Esophagus muscularis mucosa (tissue), 4 donors: ENCODE results near the gene C1QTNF5. TPM values are rescaled to one million over a fixed set of nuclear protein-coding genes. Genes with fewer than 3 reads are reported as not detected.
A peak's percentile ranks its signal among the peaks of the same experiment; 100 is the strongest.
"Not testable (repeated sequence)": the region's sequence is repeated elsewhere in the genome, so short reads cannot be mapped to it uniquely, and the experiment has no call there.

Source experiments
- DNase-seq: peaks from one replicate; pipeline ENCODE4 v3.0.0-alpha.2; 2017; ENCODE audit errors: extremely low spot score
- H3K27ac ChIP-seq, 4 donors: fragments of 200-600 bp; sonication (generic); replicated peaks in 1 of 4; 1 replicate in 3 of 4; 2 replicates in 1 of 4; pipeline ENCODE4 v1.5.1; 2016 to 2019; ENCODE audit warnings: mild to moderate bottlenecking in 1 of 4
- H3K27me3 ChIP-seq, 4 donors: fragments of 200-600 bp; sonication (generic); one replicate each; pipeline versions ENCODE4 v1.5.1 to v1.6.0; 2016 to 2019
- H3K36me3 ChIP-seq, 4 donors: fragments of 200-600 bp; sonication (generic); one replicate each; pipeline ENCODE4 v1.5.1; 2016 to 2019
- H3K4me1 ChIP-seq, 4 donors: fragments of 200-600 bp; sonication (generic); one replicate each; pipeline ENCODE4 v1.5.1; 2016 to 2019
- H3K4me3 ChIP-seq, 4 donors: fragments of 200-600 bp; sonication (generic); 1 replicate in 2 of 4; 2 replicates in 2 of 4; pipeline ENCODE4 v1.5.1; 2016 to 2019; ENCODE audit warnings: mild to moderate bottlenecking in 4 of 4, moderate library complexity in 1 of 4
- H3K9me3 ChIP-seq, 4 donors: fragments of 200-600 bp; sonication (generic); 1 replicate in 3 of 4; 2 replicates in 1 of 4; pipeline ENCODE4 v1.5.1; 2016 to 2019
- EP300 ChIP-seq: sonication (generic); formaldehyde crosslinking; IDR thresholded peaks from one replicate; pipeline ENCODE4 v1.6.1; 2017; ENCODE audit warnings: antibody characterized with exemption
- POLR2A ChIP-seq: fragments of 450-650 bp; IDR thresholded peaks from one replicate; pipeline ENCODE4 v1.6.1; 2017; ENCODE audit warnings: antibody characterized with exemption, moderate library complexity, mild to moderate bottlenecking, low read depth
- POLR2AphosphoS5 ChIP-seq, 2 donors: sonication (generic); formaldehyde crosslinking; IDR thresholded peaks; one replicate each; pipeline ENCODE4 v1.6.1; 2017; ENCODE audit warnings: antibody characterized with exemption in 2 of 2
- WGBS: methylation state at CpG from one replicate; pipeline ENCODE4 v1.1.5; 2018; 5-methylcytosine and 5-hydroxymethylcytosine counted together
- intact Hi-C: fragments of 100-400 bp; cut with DNase I; formaldehyde crosslinking; loops from one replicate; pipeline ENCODE4 v1.15.1; 2023
- total RNA-seq, 4 donors: library from RNA; depleted of rRNA; stranded (reverse); fragments of >200 nt; gene quantifications; one replicate each; pipeline versions ENCODE4 v1.1.0 to v1.2.1, GENCODE V29; 2016
- TF ChIP-seq, protein P1 (sequence below), 3 experiments: fragments of 200-600 bp in 2 of 3; fragments of 450-650 bp in 1 of 3; sonication (generic) in 2 of 3; IDR thresholded peaks; one replicate each; pipeline ENCODE4 v1.5.1; 2017 to 2019; ENCODE audit warnings: antibody characterized with exemption in 3 of 3, mild to moderate bottlenecking in 2 of 3, moderate library complexity in 1 of 3

Gene C1QTNF5, protein sequence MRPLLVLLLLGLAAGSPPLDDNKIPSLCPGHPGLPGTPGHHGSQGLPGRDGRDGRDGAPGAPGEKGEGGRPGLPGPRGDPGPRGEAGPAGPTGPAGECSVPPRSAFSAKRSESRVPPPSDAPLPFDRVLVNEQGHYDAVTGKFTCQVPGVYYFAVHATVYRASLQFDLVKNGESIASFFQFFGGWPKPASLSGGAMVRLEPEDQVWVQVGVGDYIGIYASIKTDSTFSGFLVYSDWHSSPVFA
- total RNA-seq: 10 to 100 TPM; 23.7 to 74.3 (median 51.6) TPM

DNA sequence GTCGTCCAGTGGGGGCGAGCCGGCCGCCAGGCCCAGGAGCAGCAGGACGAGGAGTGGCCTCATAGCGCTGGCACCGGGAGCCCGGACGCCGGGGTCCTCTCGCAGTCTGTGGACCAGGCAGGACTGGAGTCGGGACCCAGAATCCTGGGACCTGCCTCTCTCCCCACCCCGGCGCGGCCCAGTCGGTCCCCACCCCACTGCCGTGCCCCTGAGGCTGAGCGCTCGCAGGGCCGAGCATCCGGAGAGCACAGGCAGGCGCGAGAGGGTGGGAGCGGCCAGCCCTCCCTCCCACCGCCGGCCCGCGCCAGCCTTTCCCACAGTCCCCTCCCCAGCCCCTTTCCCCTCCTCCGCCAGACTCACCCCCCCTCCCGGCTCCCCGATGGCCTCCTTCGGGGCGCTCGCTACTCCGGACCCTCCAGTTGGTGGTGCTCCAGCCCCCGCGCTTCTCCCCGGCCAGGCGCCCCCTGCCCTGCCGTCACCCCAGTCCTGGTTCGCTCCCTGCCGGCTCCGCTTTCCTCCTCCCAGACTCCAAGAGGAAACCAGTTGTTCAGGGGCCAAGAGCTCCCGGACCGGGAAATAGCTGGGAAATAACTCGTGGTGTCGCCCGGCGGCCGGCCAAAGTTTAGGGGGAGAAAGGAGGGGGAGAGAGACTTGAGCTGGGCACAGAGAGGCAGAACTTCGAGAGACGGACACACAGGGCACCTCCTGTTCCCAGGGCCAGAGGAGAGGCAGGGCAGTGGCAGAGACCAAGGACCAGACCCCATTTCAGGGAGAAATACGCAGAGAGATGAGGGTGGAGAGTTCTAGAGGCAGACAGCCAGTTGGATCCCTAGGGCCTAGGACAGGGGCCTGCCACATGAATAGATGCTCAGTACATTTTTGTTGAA is at the start of gene C1QTNF5:
Gene C1QTNF5 (minus strand): TSS at position 549 of the 887 bp plus-strand sequence. CDS start 486 bp downstream, at position 63.
- H3K9me3 ChIP-seq: no peaks in the 10 kb centered on the region
- DNase-seq: no peak

DNA sequence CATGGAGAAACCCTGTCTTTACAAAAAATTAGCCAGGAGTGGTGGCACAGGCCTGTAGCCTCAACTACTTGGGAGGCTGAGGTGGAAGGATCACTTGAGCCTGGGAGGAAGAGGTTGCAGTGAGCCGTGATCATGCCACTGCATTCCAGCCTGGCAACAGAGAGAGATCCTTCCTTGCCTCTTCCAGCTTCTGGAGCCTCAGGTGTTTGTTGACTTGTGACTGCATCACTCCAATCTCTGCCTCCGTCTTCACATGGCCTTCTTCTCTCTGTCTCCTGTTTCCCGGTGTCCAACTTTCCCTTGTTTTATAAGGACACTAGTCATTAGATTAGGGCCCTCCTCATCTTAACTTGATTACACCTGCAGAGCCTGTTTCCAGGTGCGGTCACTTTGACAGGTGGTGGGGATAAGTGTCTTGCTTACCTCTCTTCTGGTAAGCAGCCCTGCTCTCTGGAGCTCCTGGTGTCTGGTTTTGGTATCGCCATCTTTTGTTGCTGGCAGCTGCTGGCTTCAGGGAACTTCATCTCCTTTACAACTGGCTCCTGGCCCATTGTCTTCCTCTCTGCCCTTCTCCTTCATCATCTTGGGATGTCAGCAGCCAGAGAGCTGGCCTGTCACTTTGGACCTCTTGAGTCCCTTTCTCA is 49.0 kb upstream of the C1QTNF5 start:
- H3K27me3 ChIP-seq: no peaks in the 10 kb centered on the region
- H3K4me1 ChIP-seq: no peaks in the 10 kb centered on the region
- WGBS: 88% methylated on average over 5 of the region's 5 CpGs
- no peak overlapping the region for H3K27ac ChIP-seq
- intact Hi-C loops: no loop called here
- no peaks in the 10 kb centered on the region for H3K9me3 ChIP-seq
- no peak for DNase-seq
- no peak overlapping the region for H3K4me3 ChIP-seq
- H3K36me3 ChIP-seq: no peaks in the 10 kb centered on the region
- TF ChIP-seq, protein P1, sequence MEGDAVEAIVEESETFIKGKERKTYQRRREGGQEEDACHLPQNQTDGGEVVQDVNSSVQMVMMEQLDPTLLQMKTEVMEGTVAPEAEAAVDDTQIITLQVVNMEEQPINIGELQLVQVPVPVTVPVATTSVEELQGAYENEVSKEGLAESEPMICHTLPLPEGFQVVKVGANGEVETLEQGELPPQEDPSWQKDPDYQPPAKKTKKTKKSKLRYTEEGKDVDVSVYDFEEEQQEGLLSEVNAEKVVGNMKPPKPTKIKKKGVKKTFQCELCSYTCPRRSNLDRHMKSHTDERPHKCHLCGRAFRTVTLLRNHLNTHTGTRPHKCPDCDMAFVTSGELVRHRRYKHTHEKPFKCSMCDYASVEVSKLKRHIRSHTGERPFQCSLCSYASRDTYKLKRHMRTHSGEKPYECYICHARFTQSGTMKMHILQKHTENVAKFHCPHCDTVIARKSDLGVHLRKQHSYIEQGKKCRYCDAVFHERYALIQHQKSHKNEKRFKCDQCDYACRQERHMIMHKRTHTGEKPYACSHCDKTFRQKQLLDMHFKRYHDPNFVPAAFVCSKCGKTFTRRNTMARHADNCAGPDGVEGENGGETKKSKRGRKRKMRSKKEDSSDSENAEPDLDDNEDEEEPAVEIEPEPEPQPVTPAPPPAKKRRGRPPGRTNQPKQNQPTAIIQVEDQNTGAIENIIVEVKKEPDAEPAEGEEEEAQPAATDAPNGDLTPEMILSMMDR (IDR thresholded peaks at IDR 0.05): no peak
- no peak for TF ChIP-seq EP300
- no peak for TF ChIP-seq POLR2AphosphoS5 (IDR thresholded peaks at IDR 0.05)
- no peak for TF ChIP-seq POLR2A

More for the DNA sequence above, at the start of gene C1QTNF5:
- Histone ChIP-seq H3K27ac (peak within 1 kb of the TSS; percentile 86 to 90 (median 88)), H3K27me3 (no peaks in the 10 kb centered on the region), H3K4me1 (peaks cover 36 to 64% (median 59%) of the 10 kb centered on the region in 4 donors), H3K4me3 (peak within 1 kb of the TSS; percentile 59 to 77 (median 70)), H3K36me3 (peaks cover 5 to 17% (median 12%) of the 10 kb centered on the region in 4 donors)
- intact Hi-C loops: no loop called here
- TF ChIP-seq, protein P1 (IDR thresholded peaks at IDR 0.05): no peak
- TF ChIP-seq POLR2AphosphoS5 (IDR thresholded peaks at IDR 0.05): peak; percentile 73 to 75
- 5% methylated on average over 17 of the region's 53 CpGs for WGBS

DNA sequence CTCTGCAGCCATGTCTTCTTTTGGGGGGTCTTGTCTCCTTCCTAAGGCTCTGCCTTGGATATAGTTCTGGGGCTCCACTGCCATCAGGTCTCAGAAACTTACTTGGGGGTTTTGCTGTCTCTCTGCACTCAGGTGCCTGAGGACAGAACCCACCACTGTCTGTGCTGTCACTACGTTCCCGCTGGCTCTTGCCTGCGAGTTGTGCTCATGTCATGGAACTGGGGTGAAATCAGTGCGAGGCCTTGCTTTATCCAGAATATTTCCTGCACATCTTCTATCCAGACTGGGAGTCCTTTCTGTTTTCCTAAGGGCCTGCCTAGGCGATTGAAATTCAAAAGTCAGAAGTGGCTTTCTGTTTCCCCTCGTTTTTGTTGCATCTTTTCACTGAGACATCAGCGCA is 47.4 kb upstream of the C1QTNF5 start:
- TF ChIP-seq EP300: no peak
- TF ChIP-seq POLR2A: no peak
- TF ChIP-seq, protein P1 (IDR thresholded peaks at IDR 0.05): no peak
- no peak for TF ChIP-seq POLR2AphosphoS5 (IDR thresholded peaks at IDR 0.05)
- no peaks in the 10 kb centered on the region for H3K9me3 ChIP-seq
- 96% methylated on average over 7 of the region's 7 CpGs for WGBS
- no peaks in the 10 kb centered on the region for H3K27me3 ChIP-seq
- no peaks in the 10 kb centered on the region for H3K36me3 ChIP-seq
- no peak for DNase-seq
- H3K4me3 ChIP-seq: no peak overlapping the region
- H3K4me1 ChIP-seq: no peaks in the 10 kb centered on the region
- intact Hi-C loops: no loop called here
- H3K27ac ChIP-seq: no peak overlapping the region

DNA sequence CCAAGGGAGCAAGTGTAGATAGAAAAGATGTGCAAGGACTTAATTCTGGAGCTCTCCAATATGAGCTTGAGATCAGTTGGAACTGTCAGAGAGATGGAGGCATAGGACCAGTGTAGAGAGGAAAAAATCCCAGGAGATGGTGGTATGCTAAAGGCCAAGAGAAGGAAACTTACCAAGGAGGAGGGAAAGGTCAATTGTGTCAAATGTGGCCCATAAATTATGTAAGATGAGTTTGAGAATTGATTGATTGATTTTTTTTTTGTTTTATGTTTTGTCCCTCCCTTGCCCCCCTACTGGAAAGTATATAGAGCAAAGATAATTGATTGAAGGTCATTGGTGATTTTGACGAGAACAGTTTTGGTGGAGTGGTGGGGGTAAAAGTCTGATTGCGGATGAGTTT is 43.6 kb upstream of the C1QTNF5 start:
- Histone ChIP-seq H3K27ac (no peak overlapping the region), H3K36me3 (no peaks in the 10 kb centered on the region), H3K4me1 (peaks cover 19 to 23% (median 21%) of the 10 kb centered on the region in 4 donors), H3K4me3 (no peak overlapping the region), H3K27me3 (no peaks in the 10 kb centered on the region), H3K9me3 (no peaks in the 10 kb centered on the region)
- WGBS: 86% methylated on average over 2 of the region's 2 CpGs
- DNase-seq: no peak
- TF ChIP-seq, protein P1 (IDR thresholded peaks at IDR 0.05): no peak
- TF ChIP-seq POLR2A (no peak), EP300 (no peak), POLR2AphosphoS5 (IDR thresholded peaks at IDR 0.05) (no peak)
- intact Hi-C loops: no loop called here

DNA sequence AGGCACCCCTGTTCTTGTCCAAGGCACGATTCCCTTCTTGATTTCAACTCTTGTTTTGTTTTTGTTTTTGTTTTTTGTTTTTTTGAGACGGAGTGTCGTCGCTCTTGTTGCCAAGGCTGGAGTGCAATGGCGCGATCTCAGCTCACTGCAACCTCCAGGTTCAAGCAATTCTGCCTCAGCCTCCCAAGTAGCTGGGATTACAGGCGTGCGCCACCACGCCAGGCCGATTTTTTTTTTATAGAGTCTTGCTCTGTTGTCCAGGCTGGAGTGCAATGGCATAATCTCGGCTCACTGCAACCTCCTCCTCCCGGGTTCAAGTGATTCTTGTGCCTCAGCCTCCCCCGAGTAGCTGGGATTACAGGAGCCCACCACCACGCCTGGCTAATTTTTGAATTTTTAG is 41.8 kb upstream of the C1QTNF5 start:
- H3K27me3 ChIP-seq, H3K9me3 ChIP-seq, DNase-seq, H3K27ac ChIP-seq, intact Hi-C loops, H3K36me3 ChIP-seq: not testable (repeated sequence)
- 91% methylated on average over 14 of the region's 14 CpGs for WGBS
- Histone ChIP-seq H3K4me1 (peaks cover 19 to 30% (median 24%) of the 10 kb centered on the region in 4 donors), H3K4me3 (peak overlapping the region in 1 of 4 donors; percentile 57)
